Effector memory CD4-positive, alpha-beta T cell (primary cell): ENCODE measurements around the gene MAPK14.

ENCODE experiments used
- DNase-seq, 3 donors: peaks; one replicate each; pipeline ENCODE4 v3.0.0-alpha.2; 2020
- H3K27ac ChIP-seq: 2 replicates; pipeline ENCODE4 v1.7.0; 2013; ENCODE audit warnings: mild to moderate bottlenecking, low read length, moderate library complexity; ENCODE audit not compliant: insufficient read depth, poor library complexity, severe bottlenecking
- H3K27me3 ChIP-seq: replicated peaks from 2 replicates; pipeline ENCODE4 v1.7.0; 2013; ENCODE audit warnings: mild to moderate bottlenecking, low read length; ENCODE audit not compliant: insufficient read depth, control insufficient read depth, poor library complexity, severe bottlenecking
- H3K36me3 ChIP-seq: 2 replicates; pipeline ENCODE4 v1.7.0; 2013; ENCODE audit warnings: mild to moderate bottlenecking, low read length, moderate library complexity; ENCODE audit not compliant: control insufficient read depth, insufficient read depth
- H3K4me1 ChIP-seq: 2 replicates; pipeline ENCODE4 v1.7.0; 2013; ENCODE audit warnings: low read length, mild to moderate bottlenecking; ENCODE audit not compliant: control insufficient read depth, insufficient read depth, poor library complexity, severe bottlenecking
- H3K4me3 ChIP-seq: 2 replicates; pipeline ENCODE4 v1.7.0; 2013; ENCODE audit warnings: low read length, low read depth, mild to moderate bottlenecking; ENCODE audit not compliant: insufficient read depth, poor library complexity, severe bottlenecking
- H3K9me3 ChIP-seq: 2 replicates; pipeline ENCODE4 v1.7.0; 2013; ENCODE audit warnings: mild to moderate bottlenecking, low read length, moderate library complexity; ENCODE audit not compliant: control insufficient read depth

The MAPK14 gene

DNA sequence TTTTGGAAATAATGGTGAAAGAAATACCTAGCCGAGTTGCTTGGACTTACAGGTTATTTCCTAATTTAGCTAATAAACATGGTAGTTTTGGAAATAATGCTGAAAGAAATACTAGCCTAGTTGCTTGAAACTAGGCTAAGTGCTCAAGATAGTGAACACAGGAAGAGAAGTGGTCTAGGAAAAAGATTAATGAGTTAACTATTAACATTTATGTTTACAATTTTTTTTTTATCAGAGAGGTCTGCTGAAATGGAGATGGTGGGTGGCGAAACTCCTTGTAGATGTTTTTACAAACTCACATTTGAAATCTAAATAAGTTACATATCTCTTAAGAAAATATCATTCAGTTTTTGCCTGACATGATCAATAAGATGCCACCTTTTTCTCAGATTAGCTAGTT is 39.2 kb downstream of the MAPK14 start:
- Histone ChIP-seq H3K9me3 (no peaks in the 10 kb centered on the region), H3K4me1 (no peaks in the 10 kb centered on the region), H3K27ac (no peak overlapping the region), H3K36me3 (no peaks in the 10 kb centered on the region), H3K27me3 (no peaks in the 10 kb centered on the region), H3K4me3 (no peak overlapping the region)
- no peak for DNase-seq

DNA sequence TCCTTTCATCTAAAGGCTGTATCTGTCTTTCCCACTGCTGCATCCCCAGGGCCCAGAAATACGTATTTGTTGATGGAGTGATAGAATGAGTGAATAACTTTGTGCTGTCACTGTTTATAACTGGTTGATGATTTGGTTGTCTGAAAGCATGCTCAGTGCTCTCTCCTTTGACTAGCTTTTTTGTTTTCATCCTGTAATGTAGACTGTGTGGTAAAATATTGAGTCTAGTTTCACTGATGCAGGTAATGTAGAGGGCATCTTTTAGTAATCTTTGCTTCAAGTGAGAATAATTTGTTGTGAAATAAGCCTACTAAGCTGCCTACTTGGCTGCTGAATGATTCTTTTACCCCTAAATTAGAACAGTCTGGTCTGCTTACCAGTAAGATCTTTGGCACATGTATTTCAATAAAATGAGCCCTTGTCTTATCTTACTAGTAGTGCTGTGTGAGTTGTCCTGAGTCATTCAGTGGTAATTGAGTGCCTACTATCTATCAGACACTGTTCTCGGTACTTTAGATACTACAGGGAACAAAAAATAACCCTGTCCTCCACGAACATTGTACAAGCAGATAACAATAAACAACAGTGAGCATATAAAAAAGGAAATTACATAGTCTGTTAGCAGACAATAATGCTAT is 39.9 kb downstream of the MAPK14 start:
- Histone ChIP-seq H3K27me3 (no peaks in the 10 kb centered on the region), H3K27ac (no peak overlapping the region), H3K4me1 (no peaks in the 10 kb centered on the region), H3K9me3 (no peaks in the 10 kb centered on the region), H3K4me3 (no peak overlapping the region), H3K36me3 (no peaks in the 10 kb centered on the region)
- DNase-seq = no peak

DNA sequence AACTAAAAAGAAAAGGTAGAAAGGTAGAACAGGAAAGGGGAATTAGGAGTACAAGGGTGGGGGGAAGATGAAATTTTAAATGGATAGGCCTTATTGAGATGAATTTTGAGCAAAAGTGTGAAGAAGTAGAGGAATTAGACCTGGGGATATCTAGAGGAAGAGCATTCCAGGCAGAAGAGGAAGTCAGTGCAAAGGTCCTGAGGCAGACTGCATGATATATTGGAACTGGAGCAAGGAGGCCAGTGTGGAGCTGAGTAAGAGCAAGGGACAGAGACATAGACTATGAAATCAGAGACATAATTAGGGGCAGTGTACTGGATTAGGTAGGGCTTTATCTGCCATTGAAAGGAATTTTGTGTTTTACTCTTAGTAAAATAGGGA is 40.4 kb downstream of the MAPK14 start:
- Histone ChIP-seq H3K27ac (no peak overlapping the region), H3K27me3 (no peaks in the 10 kb centered on the region), H3K9me3 (no peaks in the 10 kb centered on the region), H3K36me3 (no peaks in the 10 kb centered on the region), H3K4me3 (no peak overlapping the region), H3K4me1 (no peaks in the 10 kb centered on the region)
- no peak for DNase-seq

DNA sequence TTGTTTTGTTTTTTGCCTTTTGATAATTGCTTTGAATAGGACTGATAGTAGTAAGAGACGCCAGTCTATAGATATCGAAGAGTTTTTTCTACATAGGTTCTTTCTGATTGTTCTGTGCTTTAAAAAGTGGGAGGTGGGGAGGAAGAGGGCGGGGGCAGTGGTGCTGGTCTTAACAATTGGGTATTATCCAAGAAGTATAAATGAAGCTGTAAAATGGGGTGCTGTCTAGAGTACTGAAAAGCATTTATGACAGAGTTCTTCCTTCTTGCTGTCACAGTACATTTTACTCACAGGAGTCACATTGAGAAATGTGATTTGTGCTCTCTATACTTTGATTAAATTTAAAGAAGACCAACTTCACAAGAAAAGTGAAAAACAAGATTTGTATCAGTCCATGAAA is 41.0 kb downstream of the MAPK14 start:
- H3K27me3 ChIP-seq = no peaks in the 10 kb centered on the region

DNA sequence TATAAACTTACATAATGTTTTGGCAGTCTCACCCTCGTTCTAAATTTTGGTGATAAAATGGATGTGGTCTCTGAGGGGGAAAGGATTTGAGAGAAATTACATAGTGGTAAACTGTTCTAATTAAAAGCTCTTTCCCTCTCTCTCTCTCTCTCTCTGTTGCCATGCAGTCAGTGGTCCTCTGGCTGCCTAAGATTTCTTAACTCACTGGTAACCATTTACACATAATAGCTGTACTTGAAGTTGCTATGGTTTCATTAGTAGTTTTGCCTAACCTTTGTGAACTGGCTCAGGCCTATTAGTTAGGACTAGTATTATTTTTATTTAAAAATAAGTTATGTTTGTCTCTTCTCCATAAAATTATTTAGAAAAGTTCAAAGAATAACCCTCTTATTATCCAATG is 42.0 kb downstream of the MAPK14 start:
- no peaks in the 10 kb centered on the region for H3K36me3 ChIP-seq

More for the DNA sequence above, 41.0 kb downstream of the MAPK14 start:
- Histone ChIP-seq H3K36me3 (no peaks in the 10 kb centered on the region), H3K27ac (no peak overlapping the region), H3K9me3 (no peaks in the 10 kb centered on the region), H3K4me1 (no peaks in the 10 kb centered on the region), H3K4me3 (no peak overlapping the region)
- DNase-seq = no peak

DNA sequence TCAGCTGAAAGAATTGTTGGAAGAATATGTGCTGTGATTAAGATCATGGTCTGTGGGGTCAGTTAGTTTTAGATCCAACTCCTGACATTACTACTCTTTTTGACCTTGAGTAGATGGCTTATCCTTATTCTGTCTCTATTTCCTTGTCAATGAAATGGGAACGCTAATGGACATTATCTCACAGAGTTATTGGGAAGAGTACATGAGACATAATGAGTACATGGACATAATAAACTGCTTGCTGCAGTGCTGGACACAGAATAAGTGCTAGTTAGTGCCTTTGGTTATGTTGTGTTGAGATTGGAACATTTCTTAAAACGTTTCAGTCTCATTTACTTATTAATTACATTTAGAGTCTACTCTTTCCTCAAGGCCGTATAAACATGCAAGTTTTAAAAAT is 42.6 kb downstream of the MAPK14 start:
- Histone ChIP-seq H3K9me3 (no peaks in the 10 kb centered on the region), H3K27ac (no peak overlapping the region), H3K4me1 (no peaks in the 10 kb centered on the region), H3K36me3 (peaks cover under 1% of the 10 kb centered on the region), H3K27me3 (no peaks in the 10 kb centered on the region), H3K4me3 (no peak overlapping the region)
- DNase-seq = no peak

More for the DNA sequence above, 42.0 kb downstream of the MAPK14 start:
- H3K4me3 ChIP-seq = no peak overlapping the region
- H3K27ac ChIP-seq = no peak overlapping the region
- no peak for DNase-seq
- H3K27me3 ChIP-seq = no peaks in the 10 kb centered on the region
- no peaks in the 10 kb centered on the region for H3K4me1 ChIP-seq
- H3K9me3 ChIP-seq = no peaks in the 10 kb centered on the region

DNA sequence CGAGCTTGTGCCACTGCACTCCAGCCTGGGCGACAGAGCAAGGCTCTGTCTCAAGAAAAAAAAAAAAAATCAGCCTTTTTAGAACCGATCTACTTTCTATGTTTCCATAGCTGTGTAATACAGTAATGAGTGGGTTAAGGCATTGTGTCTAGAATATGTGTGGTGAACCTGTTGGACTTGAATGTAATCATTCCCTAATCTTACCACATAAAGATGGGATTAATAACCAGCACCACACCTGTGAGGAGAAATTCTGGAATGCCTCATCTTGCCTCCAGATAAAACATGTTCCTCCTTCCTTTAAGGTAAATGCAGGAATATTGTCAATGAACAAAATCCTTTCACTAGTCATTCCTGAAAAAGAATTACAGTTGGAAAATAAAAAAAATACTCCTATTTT is 43.7 kb downstream of the MAPK14 start:
- Histone ChIP-seq H3K4me1 (no peaks in the 10 kb centered on the region), H3K27ac (no peak overlapping the region), H3K36me3 (peaks cover 9% of the 10 kb centered on the region), H3K27me3 (no peaks in the 10 kb centered on the region), H3K4me3 (no peak overlapping the region), H3K9me3 (no peaks in the 10 kb centered on the region)
- no peak for DNase-seq

DNA sequence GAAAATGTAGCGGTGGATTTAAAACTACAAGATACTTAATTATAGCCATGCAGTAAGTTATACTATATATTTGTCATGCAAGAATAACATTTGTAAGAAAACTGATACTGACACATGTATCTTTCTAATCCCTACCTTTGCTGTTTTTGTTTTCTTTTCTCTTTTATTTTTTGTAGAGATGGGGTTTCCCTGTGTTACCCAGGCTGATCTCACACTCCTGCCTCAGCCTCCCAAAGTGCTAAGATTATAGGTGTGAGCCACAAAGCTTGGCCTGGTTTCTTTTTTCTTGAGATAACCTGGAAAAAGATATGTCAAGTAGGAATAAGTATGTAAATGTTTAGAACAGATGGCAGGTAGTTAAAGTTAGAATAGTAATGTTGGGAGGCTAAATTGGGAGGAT is 44.1 kb downstream of the MAPK14 start:
- Histone ChIP-seq H3K27ac (no peak overlapping the region), H3K9me3 (no peaks in the 10 kb centered on the region), H3K36me3 (peaks cover 9% of the 10 kb centered on the region), H3K4me3 (no peak overlapping the region), H3K27me3 (no peaks in the 10 kb centered on the region), H3K4me1 (no peaks in the 10 kb centered on the region)
- DNase-seq = no peak

DNA sequence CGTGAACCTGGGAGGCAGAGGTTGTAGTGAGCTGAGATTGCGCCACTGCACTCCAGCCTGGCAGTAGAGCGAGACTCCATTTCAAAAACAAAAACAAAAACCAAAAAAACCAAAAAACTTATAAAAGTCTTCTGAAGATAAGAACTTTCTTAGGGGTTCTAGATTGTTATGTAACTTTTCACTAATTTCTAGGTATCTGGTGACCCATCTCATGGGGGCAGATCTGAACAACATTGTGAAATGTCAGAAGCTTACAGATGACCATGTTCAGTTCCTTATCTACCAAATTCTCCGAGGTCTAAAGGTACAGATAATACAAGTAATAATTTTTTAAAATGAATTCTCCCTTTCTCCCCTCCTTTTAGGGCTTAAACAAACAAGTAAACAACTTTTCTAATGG is 45.1 kb downstream of the MAPK14 start:
- Histone ChIP-seq H3K4me3 (no peak overlapping the region), H3K9me3 (no peaks in the 10 kb centered on the region), H3K4me1 (no peaks in the 10 kb centered on the region), H3K27me3 (no peaks in the 10 kb centered on the region), H3K36me3 (peaks cover 9% of the 10 kb centered on the region), H3K27ac (no peak overlapping the region)
- DNase-seq = no peak

DNA sequence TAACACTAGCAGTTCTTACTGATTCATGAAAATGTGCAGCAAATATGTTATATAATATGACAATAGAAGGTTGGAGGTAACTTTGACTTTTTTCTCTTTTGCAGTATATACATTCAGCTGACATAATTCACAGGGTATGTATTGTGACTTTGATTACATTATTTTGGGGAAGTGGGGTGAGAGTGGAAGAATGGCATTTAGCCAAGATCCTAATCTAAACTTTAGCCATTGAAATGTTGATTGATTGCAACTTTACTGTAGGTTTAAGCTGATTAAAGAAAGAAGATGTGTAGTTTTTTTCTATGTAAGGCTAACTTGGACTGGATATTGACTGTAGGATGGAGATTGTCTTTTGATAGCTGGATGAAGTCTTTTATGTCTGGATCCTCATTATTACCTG is 46.0 kb downstream of the MAPK14 start:
- Histone ChIP-seq H3K27ac (no peak overlapping the region), H3K27me3 (no peaks in the 10 kb centered on the region), H3K4me1 (no peaks in the 10 kb centered on the region), H3K4me3 (no peak overlapping the region), H3K36me3 (peaks cover 9% of the 10 kb centered on the region), H3K9me3 (no peaks in the 10 kb centered on the region)
- no peak for DNase-seq
